Erythroblast (primary cell): ENCODE data around the gene OPRL1.

Experiments used
- GATA1 ChIP-seq: IDR thresholded peaks from 2 replicates; pipeline ENCODE4 v1.6.1; 2011; ENCODE audit warnings: low read depth, mild to moderate bottlenecking, control low read depth, low read length, moderate library complexity
- POLR2A ChIP-seq: IDR thresholded peaks from 2 replicates; pipeline ENCODE4 v1.6.1; 2011; ENCODE audit warnings: mild to moderate bottlenecking, low read length

GRCh38 chr20:64045346-64046011 lies 34.4 kb upstream of the OPRL1 start:
- TF ChIP-seq POLR2A: no peak
- no peak for TF ChIP-seq GATA1
